ENCODE data around the gene ASH1L.

Gene ASH1L

GRCh38 chr1:155305881-155306391 lies 256.7 kb downstream of the ASH1L start:
- TF ChIP-seq POLR2A (IDR thresholded peaks at IDR 0.05; ENCODE audit: extremely low read depth, insufficient read length) (no peak), MYC (IDR thresholded peaks at IDR 0.05; ENCODE audit: low read depth, low read length) (no peak), CTCF (IDR thresholded peaks at IDR 0.05; ENCODE audit: low read depth, low read length) (no peak), MAX (IDR thresholded peaks at IDR 0.05; ENCODE audit: low read depth, low read length) (no peak)
- no peak for DNase-seq (ENCODE audit: low read depth)
- no peak overlapping the region for H3K4me3 ChIP-seq (ENCODE audit: low read depth, low read length)

GRCh38 chr1:155304558-155305063 lies 258.0 kb downstream of the ASH1L start:
- no peak for TF ChIP-seq POLR2A (IDR thresholded peaks at IDR 0.05; ENCODE audit: extremely low read depth, insufficient read length)
- no peak overlapping the region for H3K4me3 ChIP-seq (ENCODE audit: low read depth, low read length)

GRCh38 chr1:155301342-155301841 lies 261.2 kb downstream of the ASH1L start, which contains the start of gene PKLR:
Gene PKLR (minus strand): TSS chr1:155301438. CDS start chr1:155301395, 43 bp downstream.
- DNase-seq (ENCODE audit: low read depth) = no peak
- TF ChIP-seq MAX (IDR thresholded peaks at IDR 0.05; ENCODE audit: low read depth, low read length) (no peak), CTCF (IDR thresholded peaks at IDR 0.05; ENCODE audit: low read depth, low read length) (no peak), POLR2A (IDR thresholded peaks at IDR 0.05; ENCODE audit: extremely low read depth, insufficient read length) (no peak), MYC (IDR thresholded peaks at IDR 0.05; ENCODE audit: low read depth, low read length) (no peak)
- no peak within 1 kb of the TSS for H3K4me3 ChIP-seq (ENCODE audit: low read depth, low read length)

More at GRCh38 chr1:155304558-155305063, 258.0 kb downstream of the ASH1L start:
- DNase-seq (ENCODE audit: low read depth) = no peak

GRCh38 chr1:155300553-155301329 lies 261.9 kb downstream of the ASH1L start:
- no peak overlapping the region for H3K4me3 ChIP-seq (ENCODE audit: low read depth, low read length)
- DNase-seq (ENCODE audit: low read depth) = no peak
- TF ChIP-seq MYC (IDR thresholded peaks at IDR 0.05; ENCODE audit: low read depth, low read length) (no peak), POLR2A (IDR thresholded peaks at IDR 0.05; ENCODE audit: extremely low read depth, insufficient read length) (no peak), MAX (IDR thresholded peaks at IDR 0.05; ENCODE audit: low read depth, low read length) (no peak), CTCF (IDR thresholded peaks at IDR 0.05; ENCODE audit: low read depth, low read length) (no peak)

- no peak overlapping the region for H3K4me3 ChIP-seq (ENCODE audit: low read depth, low read length)
- TF ChIP-seq POLR2A (IDR thresholded peaks at IDR 0.05; ENCODE audit: extremely low read depth, insufficient read length) (no peak), CTCF (IDR thresholded peaks at IDR 0.05; ENCODE audit: low read depth, low read length) (no peak), MYC (IDR thresholded peaks at IDR 0.05; ENCODE audit: low read depth, low read length) (no peak), MAX (IDR thresholded peaks at IDR 0.05; ENCODE audit: low read depth, low read length) (no peak)
- no peak for DNase-seq (ENCODE audit: low read depth)
Observed at GRCh38 chr1:155300024-155300423, 262.6 kb downstream of the ASH1L start.

- no peak for DNase-seq (ENCODE audit: low read depth)
- no peak overlapping the region for H3K4me3 ChIP-seq (ENCODE audit: low read depth, low read length)
- no peak for TF ChIP-seq MYC (IDR thresholded peaks at IDR 0.05; ENCODE audit: low read depth, low read length)
- TF ChIP-seq CTCF (IDR thresholded peaks at IDR 0.05; ENCODE audit: low read depth, low read length) = no peak
- TF ChIP-seq MAX (IDR thresholded peaks at IDR 0.05; ENCODE audit: low read depth, low read length) = no peak
- no peak for TF ChIP-seq POLR2A (IDR thresholded peaks at IDR 0.05; ENCODE audit: extremely low read depth, insufficient read length)
Observed at GRCh38 chr1:155297384-155297783, 265.2 kb downstream of the ASH1L start.
